Endothelial cell of hepatic sinusoid (primary cell): ENCODE data around the gene TMEM151B.

ENCODE experiments used
- in situ Hi-C: cut with HindIII; loops from 2 replicates; pipeline ENCODE4 v1.10.0; 2017; ENCODE audit warnings: low sequenced_read_pairs

The TMEM151B gene

DNA sequence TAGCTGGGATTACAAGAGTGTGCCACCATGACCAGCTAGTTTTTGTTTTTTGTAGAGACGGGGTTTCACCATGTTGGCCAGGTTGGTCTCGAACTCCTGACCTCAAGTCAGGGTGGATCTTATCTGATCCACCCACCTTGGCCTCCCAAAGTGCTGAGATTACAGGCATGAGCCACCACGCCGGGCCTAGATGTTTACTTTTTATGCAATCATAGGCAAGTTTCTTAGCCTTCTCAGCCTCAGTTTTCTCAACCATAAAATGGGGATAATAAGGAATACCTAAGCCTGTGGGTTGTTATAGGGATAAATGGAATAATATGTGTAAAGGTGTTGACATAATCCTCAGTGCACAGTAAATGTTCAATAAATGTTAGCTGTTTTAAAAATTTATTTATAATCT is 82.0 kb downstream of the TMEM151B start:
- in situ Hi-C loops: no loop called here

GRCh38 chr6:44353336-44353735 is 83.1 kb downstream of the TMEM151B start:
- in situ Hi-C loops: no loop called here

DNA sequence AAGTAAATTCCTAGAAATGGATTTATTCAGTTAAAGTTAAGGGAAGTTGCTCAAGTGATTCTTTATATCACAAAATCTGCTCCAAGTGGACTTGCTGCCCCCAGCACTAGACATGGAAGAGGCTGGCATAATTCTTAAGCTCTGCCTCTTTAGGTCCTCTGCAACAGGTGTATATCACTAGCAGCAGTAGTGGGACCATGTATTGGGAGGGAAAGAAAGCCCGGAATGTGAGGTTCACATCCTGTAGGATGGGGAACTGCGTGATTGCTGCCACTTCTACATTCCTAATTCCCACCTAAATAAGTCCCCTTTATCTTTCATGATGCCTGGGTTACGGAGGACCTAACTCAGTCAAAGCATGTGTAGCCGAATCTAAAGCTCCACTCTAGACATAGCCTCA is 85.4 kb downstream of the TMEM151B start:
- in situ Hi-C loops: no loop called here

- in situ Hi-C loops: no loop called here
Measured at GRCh38 chr6:44356487-44356886, 86.2 kb downstream of the TMEM151B start.
